ENCODE data around the gene LMOD2.

DNA sequence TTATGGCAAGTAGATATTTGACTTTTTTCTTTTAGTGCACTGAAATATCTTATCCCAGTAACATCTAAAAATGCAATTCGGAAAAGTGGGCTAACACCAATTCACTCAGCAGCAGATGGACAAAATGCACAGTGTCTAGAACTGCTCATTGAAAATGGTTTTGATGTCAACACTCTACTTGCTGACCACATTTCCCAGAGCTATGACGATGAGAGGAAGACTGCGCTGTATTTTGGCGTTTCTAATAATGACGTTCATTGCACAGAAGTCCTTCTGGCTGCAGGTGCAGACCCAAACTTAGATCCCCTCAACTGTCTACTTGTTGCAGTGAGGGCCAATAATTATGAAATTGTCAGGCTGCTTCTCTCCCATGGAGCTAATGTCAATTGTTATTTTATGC is 26.8 kb upstream of the LMOD2 start:
- TF ChIP-seq POLR2AphosphoS5 (IDR thresholded peaks at IDR 0.05; ENCODE audit: low read depth) (no peak), CTCF (conservative IDR thresholded peaks at IDR 0.05; ENCODE audit: low read depth in 2 of 2) (no peak), EZH2phosphoT487 (IDR thresholded peaks at IDR 0.05; ENCODE audit: unreplicated experiment) (no peak), EZH2 (IDR thresholded peaks at IDR 0.05; ENCODE audit: low read depth, unreplicated experiment) (no peak)
- TF ChIP-seq, protein P1, sequence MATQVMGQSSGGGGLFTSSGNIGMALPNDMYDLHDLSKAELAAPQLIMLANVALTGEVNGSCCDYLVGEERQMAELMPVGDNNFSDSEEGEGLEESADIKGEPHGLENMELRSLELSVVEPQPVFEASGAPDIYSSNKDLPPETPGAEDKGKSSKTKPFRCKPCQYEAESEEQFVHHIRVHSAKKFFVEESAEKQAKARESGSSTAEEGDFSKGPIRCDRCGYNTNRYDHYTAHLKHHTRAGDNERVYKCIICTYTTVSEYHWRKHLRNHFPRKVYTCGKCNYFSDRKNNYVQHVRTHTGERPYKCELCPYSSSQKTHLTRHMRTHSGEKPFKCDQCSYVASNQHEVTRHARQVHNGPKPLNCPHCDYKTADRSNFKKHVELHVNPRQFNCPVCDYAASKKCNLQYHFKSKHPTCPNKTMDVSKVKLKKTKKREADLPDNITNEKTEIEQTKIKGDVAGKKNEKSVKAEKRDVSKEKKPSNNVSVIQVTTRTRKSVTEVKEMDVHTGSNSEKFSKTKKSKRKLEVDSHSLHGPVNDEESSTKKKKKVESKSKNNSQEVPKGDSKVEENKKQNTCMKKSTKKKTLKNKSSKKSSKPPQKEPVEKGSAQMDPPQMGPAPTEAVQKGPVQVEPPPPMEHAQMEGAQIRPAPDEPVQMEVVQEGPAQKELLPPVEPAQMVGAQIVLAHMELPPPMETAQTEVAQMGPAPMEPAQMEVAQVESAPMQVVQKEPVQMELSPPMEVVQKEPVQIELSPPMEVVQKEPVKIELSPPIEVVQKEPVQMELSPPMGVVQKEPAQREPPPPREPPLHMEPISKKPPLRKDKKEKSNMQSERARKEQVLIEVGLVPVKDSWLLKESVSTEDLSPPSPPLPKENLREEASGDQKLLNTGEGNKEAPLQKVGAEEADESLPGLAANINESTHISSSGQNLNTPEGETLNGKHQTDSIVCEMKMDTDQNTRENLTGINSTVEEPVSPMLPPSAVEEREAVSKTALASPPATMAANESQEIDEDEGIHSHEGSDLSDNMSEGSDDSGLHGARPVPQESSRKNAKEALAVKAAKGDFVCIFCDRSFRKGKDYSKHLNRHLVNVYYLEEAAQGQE (IDR thresholded peaks at IDR 0.05; ENCODE audit: unreplicated experiment) = no peak
- TF ChIP-seq, protein P2, sequence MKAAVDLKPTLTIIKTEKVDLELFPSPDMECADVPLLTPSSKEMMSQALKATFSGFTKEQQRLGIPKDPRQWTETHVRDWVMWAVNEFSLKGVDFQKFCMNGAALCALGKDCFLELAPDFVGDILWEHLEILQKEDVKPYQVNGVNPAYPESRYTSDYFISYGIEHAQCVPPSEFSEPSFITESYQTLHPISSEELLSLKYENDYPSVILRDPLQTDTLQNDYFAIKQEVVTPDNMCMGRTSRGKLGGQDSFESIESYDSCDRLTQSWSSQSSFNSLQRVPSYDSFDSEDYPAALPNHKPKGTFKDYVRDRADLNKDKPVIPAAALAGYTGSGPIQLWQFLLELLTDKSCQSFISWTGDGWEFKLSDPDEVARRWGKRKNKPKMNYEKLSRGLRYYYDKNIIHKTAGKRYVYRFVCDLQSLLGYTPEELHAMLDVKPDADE (IDR thresholded peaks at IDR 0.05) = no peak
